Measurements from ENCODE around the gene RGS14. TPM values are rescaled to one million over a fixed set of nuclear protein-coding genes. Genes with fewer than 3 reads are reported as not detected.
"Not testable (repeated sequence)": the region's sequence is repeated elsewhere in the genome, so short reads cannot be mapped to it uniquely, and the experiment has no call there.

RGS14 gene
- total and polyA plus RNA-seq, 5 donors from 2014 or later, result 40.1 to 93.3 (median 53.4) TPM

DNA sequence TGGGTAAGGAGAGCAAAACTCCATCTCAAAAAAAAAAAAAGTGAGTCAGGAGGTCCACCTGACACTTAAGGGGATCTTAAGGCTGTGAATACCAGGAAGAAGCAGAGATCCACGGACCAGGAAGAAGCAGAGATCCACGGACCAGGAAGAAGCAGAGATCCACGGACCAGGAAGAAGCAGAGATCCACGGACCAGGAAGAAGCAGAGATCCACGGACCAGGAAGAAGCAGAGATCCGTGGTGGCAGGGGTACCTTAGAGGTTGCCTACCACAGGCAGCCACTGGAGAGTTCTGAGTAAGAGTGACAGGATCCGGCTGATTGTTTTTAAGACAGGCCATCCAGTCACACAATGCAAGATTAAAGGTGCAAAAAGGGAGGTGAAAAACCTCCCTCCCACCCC, 62.7 kb downstream of the RGS14 start:
- not testable (repeated sequence) for H3K27ac Mint-ChIP-seq, H3K27me3 Mint-ChIP-seq

DNA sequence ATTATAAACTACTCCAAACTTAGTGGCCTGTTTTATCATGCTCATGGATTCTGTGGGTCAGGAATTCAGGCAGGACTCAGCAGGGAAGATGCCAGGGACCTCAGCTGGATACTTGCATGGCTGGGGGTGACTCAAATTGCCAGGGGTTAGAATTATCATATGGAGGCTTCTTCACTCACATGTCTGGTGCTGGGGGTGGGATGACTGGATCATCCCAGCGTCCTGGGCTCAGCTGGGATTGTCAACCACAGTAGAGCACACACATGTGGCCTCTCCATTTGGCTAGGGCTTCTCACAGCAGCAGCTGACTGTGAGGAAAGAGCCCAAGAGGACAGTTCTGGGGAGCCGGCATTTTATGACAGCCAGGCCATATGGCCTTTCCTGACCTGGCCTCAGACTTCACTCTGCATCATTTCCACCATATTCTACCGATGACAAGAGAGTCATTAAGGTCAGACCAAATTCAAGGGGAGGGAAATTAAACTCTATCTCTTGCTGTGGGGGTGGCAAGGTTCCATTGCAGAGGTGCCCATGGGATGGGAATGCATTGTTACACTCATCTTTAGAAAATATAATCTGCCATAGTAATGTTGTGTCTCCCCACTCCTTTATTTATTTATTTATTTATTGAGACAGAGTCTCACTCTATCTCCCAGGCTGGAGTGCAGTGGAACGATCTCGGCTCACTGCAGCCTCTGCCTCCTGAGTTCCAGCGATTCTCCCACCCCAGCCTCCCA, 63.5 kb downstream of the RGS14 start:
- no peak for DNase-seq
- Mint-ChIP-seq H3K4me1 (peaks cover 7 to 29% (median 17%) of the 10 kb centered on the region in 4 donors), H3K9me3 (no peaks in the 10 kb centered on the region), H3K27me3 (peaks cover 2% of the 10 kb centered on the region), H3K27ac (peak overlapping the region in 1 of 3 donors; percentile 52), H3K36me3 (no peaks in the 10 kb centered on the region), H3K4me3 (no peak overlapping the region)
- Histone ChIP-seq H3K4me1 (ENCODE audit: control insufficient read depth, insufficient read depth, low read length, poor library complexity, severe bottlenecking) (peaks cover 15% of the 10 kb centered on the region), H3K36me3 (ENCODE audit: control insufficient read depth, insufficient read depth, low read length) (no peaks in the 10 kb centered on the region), H3K27ac (ENCODE audit: insufficient read depth, low read length, poor library complexity, severe bottlenecking) (no peak overlapping the region), H3K9me3 (ENCODE audit: control insufficient read depth in 2 of 2, low read length in 2 of 2) (no peaks in the 10 kb centered on the region), H3K27me3 (ENCODE audit: control insufficient read depth, insufficient read depth, low read length) (no peaks in the 10 kb centered on the region), H3K4me3 (ENCODE audit: low read depth, low read length) (no peak overlapping the region)
- no peak for ATAC-seq (ENCODE audit: low read depth in 2 of 2)

More for the DNA sequence above, 62.7 kb downstream of the RGS14 start:
- H3K27me3 ChIP-seq (ENCODE audit: control insufficient read depth, insufficient read depth, low read length); H3K4me3 Mint-ChIP-seq; H3K4me3 ChIP-seq (ENCODE audit: low read depth, low read length); H3K9me3 Mint-ChIP-seq; H3K36me3 Mint-ChIP-seq; H3K27ac ChIP-seq (ENCODE audit: insufficient read depth, low read length, poor library complexity, severe bottlenecking); H3K9me3 ChIP-seq (ENCODE audit: control insufficient read depth in 2 of 2, low read length in 2 of 2); H3K4me1 ChIP-seq (ENCODE audit: control insufficient read depth, insufficient read depth, low read length, poor library complexity, severe bottlenecking); ATAC-seq (ENCODE audit: low read depth in 2 of 2); H3K36me3 ChIP-seq (ENCODE audit: control insufficient read depth, insufficient read depth, low read length); DNase-seq: not testable (repeated sequence)
- peaks cover 6 to 24% (median 14%) of the 10 kb centered on the region in 4 donors for H3K4me1 Mint-ChIP-seq

Other genes with a start within 250 kb of the RGS14 start
- gene NSD1, start 224.2 kb upstream of the RGS14 start, total RNA-seq, result 125 TPM
- 10 to 100 TPM; 25.9 to 48.6 (median 37.3) TPM for gene NSD1, start 224.2 kb upstream of the RGS14 start, polyA plus RNA-seq
- 15.3 TPM for gene RAB24, start 54.2 kb upstream of the RGS14 start, total RNA-seq
- 10 to 100 TPM in 2 of 4 donors, 1 to 10 TPM in 2; 5.1 to 12.8 (median 10.1) TPM for gene RAB24, start 54.2 kb upstream of the RGS14 start, polyA plus RNA-seq
- gene PRELID1, start 54.1 kb upstream of the RGS14 start, total RNA-seq, result 60.6 TPM
- gene PRELID1, start 54.1 kb upstream of the RGS14 start, polyA plus RNA-seq, result 100 to 1,000 TPM; 185 to 210 (median 192) TPM
- 8.7 TPM for gene MXD3, start 46.0 kb upstream of the RGS14 start, total RNA-seq
- 1 to 10 TPM in 1 of 4 donors, under 1 TPM in 3; 0.36 to 2.8 (median 0.84) TPM for gene MXD3, start 46.0 kb upstream of the RGS14 start, polyA plus RNA-seq
- gene LMAN2, start 6.3 kb upstream of the RGS14 start, total RNA-seq, result 77.9 TPM
- 100 to 1,000 TPM; 227 to 289 (median 240) TPM for gene LMAN2, start 6.3 kb upstream of the RGS14 start, polyA plus RNA-seq
- 0.20 TPM for gene SLC34A1, start 26.5 kb downstream of the RGS14 start, total RNA-seq
- gene SLC34A1, start 26.5 kb downstream of the RGS14 start, polyA plus RNA-seq, result not detected
- not detected for gene PFN3, start 42.7 kb downstream of the RGS14 start, total RNA-seq
- gene PFN3, start 42.7 kb downstream of the RGS14 start, polyA plus RNA-seq, result not detected
- 0.35 TPM for gene F12, start 51.6 kb downstream of the RGS14 start, total RNA-seq
- under 1 TPM in 3 of 4 donors, not detected in 1; 0.16 to 0.94 (median 0.20) TPM for gene F12, start 51.6 kb downstream of the RGS14 start, polyA plus RNA-seq
- gene GRK6, start 68.8 kb downstream of the RGS14 start, total RNA-seq, result 228 TPM
- 100 to 1,000 TPM in 2 of 4 donors, 10 to 100 TPM in 2; 79.2 to 127 (median 96.0) TPM for gene GRK6, start 68.8 kb downstream of the RGS14 start, polyA plus RNA-seq
- 21.8 TPM for gene PRR7, start 88.9 kb downstream of the RGS14 start, total RNA-seq
- 10 to 100 TPM; 10.2 to 17.0 (median 11.7) TPM for gene PRR7, start 88.9 kb downstream of the RGS14 start, polyA plus RNA-seq
- 2.3 TPM for gene DBN1, start 115.7 kb downstream of the RGS14 start, total RNA-seq
- gene DBN1, start 115.7 kb downstream of the RGS14 start, polyA plus RNA-seq, result under 1 TPM in 1 of 4 donors, not detected in 3; 0.13 TPM
- 7.8 TPM for gene PDLIM7, start 139.7 kb downstream of the RGS14 start, total RNA-seq
- 1 to 10 TPM; 1.6 to 2.7 (median 2.5) TPM for gene PDLIM7, start 139.7 kb downstream of the RGS14 start, polyA plus RNA-seq
- gene DOK3, start 151.9 kb downstream of the RGS14 start, total RNA-seq, result 1.5 TPM
- gene DOK3, start 151.9 kb downstream of the RGS14 start, polyA plus RNA-seq, result under 1 TPM in 2 of 4 donors, not detected in 2; 0.13 to 0.17 TPM
- 73.2 TPM for gene DDX41, start 159.0 kb downstream of the RGS14 start, total RNA-seq
- gene DDX41, start 159.0 kb downstream of the RGS14 start, polyA plus RNA-seq, result 10 to 100 TPM; 41.8 to 48.9 (median 46.0) TPM
- 179 TPM for gene FAM193B, start 196.6 kb downstream of the RGS14 start, total RNA-seq
- gene FAM193B, start 196.6 kb downstream of the RGS14 start, polyA plus RNA-seq, result 1 to 10 TPM; 2.8 to 4.1 (median 3.5) TPM
- 63.2 TPM for gene TMED9, start 234.3 kb downstream of the RGS14 start, total RNA-seq
- 100 to 1,000 TPM in 2 of 4 donors, 10 to 100 TPM in 2; 83.7 to 141 (median 108) TPM for gene TMED9, start 234.3 kb downstream of the RGS14 start, polyA plus RNA-seq
- 24.2 TPM for gene B4GALT7, start 242.2 kb downstream of the RGS14 start, total RNA-seq
- 10 to 100 TPM; 18.3 to 19.5 (median 18.5) TPM for gene B4GALT7, start 242.2 kb downstream of the RGS14 start, polyA plus RNA-seq